Right lobe of liver (tissue), 4 donors: ENCODE measurements around the gene TYW1B.
"Not testable (repeated sequence)": the region's sequence is repeated elsewhere in the genome, so short reads cannot be mapped to it uniquely, and the experiment has no call there.

Experiments
- POLR2A ChIP-seq: fragments of 450-650 bp; IDR thresholded peaks from one replicate; pipeline ENCODE4 v1.6.1; 2017; ENCODE audit warnings: antibody characterized with exemption, mild to moderate bottlenecking
- TF ChIP-seq, protein P1 (sequence below), 4 donors: fragments of 200-600 bp in 3 of 4; fragments of 450-650 bp in 1 of 4; IDR thresholded peaks; one replicate each; pipeline versions ENCODE4 v1.5.1 to v1.8.0; 2016 to 2022; ENCODE audit warnings: antibody characterized with exemption in 4 of 4, mild to moderate bottlenecking in 2 of 4
- donor health status: DM: no; HTN: no; CAD: no.
- donor health status: DM: no; HTN: no; CAD: no.
- donor health status: DM: no; HTN: yes; CAD: no.

DNA sequence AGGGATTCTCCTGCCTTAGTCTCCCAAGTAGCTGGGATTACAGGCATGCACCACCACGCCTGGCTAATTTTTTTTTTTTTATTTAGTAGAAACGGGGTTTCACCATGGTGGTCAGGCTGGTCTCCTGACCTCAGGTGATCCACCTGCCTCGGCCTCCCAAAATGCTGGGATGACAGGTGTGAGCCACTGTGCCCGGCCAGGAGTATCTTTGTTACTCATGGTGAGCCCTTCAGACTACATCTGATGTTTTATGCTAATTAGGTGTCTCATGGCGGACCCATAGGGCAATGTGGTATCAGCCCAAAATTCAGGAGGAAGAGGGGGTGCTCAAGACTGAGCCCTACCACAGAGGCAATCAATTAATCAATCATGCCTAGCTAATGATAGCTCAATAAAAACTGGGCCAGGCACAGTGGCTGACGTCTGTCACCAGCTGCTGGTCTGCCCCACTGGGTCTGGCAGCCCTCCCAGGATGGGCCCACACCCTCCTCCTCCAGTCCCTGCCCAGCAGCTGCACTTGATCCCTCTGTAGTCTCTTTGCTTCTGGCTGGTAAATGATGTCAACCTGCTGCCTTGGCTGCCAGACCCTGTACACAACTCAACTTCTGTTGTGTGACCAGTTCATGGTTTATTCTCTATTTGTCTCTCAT, 37.8 kb downstream of the TYW1B start:
- TF ChIP-seq, protein P1, sequence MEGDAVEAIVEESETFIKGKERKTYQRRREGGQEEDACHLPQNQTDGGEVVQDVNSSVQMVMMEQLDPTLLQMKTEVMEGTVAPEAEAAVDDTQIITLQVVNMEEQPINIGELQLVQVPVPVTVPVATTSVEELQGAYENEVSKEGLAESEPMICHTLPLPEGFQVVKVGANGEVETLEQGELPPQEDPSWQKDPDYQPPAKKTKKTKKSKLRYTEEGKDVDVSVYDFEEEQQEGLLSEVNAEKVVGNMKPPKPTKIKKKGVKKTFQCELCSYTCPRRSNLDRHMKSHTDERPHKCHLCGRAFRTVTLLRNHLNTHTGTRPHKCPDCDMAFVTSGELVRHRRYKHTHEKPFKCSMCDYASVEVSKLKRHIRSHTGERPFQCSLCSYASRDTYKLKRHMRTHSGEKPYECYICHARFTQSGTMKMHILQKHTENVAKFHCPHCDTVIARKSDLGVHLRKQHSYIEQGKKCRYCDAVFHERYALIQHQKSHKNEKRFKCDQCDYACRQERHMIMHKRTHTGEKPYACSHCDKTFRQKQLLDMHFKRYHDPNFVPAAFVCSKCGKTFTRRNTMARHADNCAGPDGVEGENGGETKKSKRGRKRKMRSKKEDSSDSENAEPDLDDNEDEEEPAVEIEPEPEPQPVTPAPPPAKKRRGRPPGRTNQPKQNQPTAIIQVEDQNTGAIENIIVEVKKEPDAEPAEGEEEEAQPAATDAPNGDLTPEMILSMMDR (IDR thresholded peaks at IDR 0.05), result not testable (repeated sequence)
- not testable (repeated sequence) for TF ChIP-seq POLR2A
